Activated naive CD4-positive, alpha-beta T cell treated with anti-CD3 and anti-CD28 coated beads for 36 hours (primary cell): Measurements from ENCODE around the gene AIFM1. TPM values are rescaled to one million over a fixed set of nuclear protein-coding genes. Genes with fewer than 3 reads are reported as not detected.

Source experiments
- CTCF ChIA-PET: fragments of 350-600 bp; sonication (Branson Sonifier 250); formaldehyde crosslinking; loops from one replicate; lab custom pipeline; 2021; ENCODE audit warnings: antibody characterized with exemption; lab: Charles Lee
- DNase-seq: peaks from one replicate; pipeline ENCODE4 v3.0.0-alpha.2; 2020
- H3K27ac Mint-ChIP-seq: one replicate; pipeline ENCODE4 v1.8.0; 2021; ENCODE audit warnings: mild to moderate bottlenecking, mixed read lengths
- H3K27me3 Mint-ChIP-seq: one replicate; pipeline ENCODE4 v1.8.0; 2021; ENCODE audit warnings: low read depth, mixed read lengths
- H3K36me3 Mint-ChIP-seq: one replicate; pipeline ENCODE4 v1.8.0; 2021; ENCODE audit warnings: low read depth, mixed read lengths
- H3K4me1 Mint-ChIP-seq: one replicate; pipeline ENCODE4 v1.8.0; 2021; ENCODE audit warnings: low read depth, mixed read lengths
- H3K4me3 Mint-ChIP-seq: one replicate; pipeline ENCODE4 v1.8.0; 2021; ENCODE audit warnings: mild to moderate bottlenecking, moderate library complexity, mixed read lengths
- H3K9me3 Mint-ChIP-seq: one replicate; pipeline ENCODE4 v1.8.0; 2021; ENCODE audit warnings: mixed read lengths
- intact Hi-C: fragments of 100-400 bp; cut with micrococcal nuclease; formaldehyde crosslinking; loops from one replicate; pipeline ENCODE4 v1.15.1; 2023
- total RNA-seq, 2 experiments: library from RNA; stranded (reverse); gene quantifications; one replicate each; pipeline ENCODE4 v1.2.3, GENCODE V29; 2021

AIFM1 gene
- total RNA-seq, 2 experiments from 2014 or later, result 59.4 to 63.1 TPM

DNA sequence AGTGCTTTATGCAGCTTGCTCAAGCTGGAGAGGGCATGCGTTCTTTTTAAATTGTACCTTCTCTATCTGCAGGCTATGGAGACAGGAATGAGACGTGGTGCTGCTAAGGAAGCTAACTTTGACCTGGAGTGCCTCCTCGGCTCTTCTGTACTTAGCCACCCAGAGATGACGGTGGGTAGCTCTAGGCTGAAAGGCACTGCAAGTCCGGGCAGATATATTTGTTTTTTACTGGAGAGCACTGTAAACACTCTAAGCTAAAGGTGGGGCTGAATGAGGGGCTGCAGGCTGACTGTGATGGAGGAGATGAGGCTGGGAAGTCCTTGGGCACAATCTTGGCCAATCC lies 67.5 kb downstream of the AIFM1 start:
- no peak for DNase-seq
- Mint-ChIP-seq H3K27me3 (no peaks in the 10 kb centered on the region), H3K4me1 (peaks cover 65% of the 10 kb centered on the region), H3K9me3 (no peaks in the 10 kb centered on the region), H3K27ac (peak overlapping the region; percentile 54), H3K36me3 (peaks cover 1% of the 10 kb centered on the region), H3K4me3 (no peak overlapping the region)
- intact Hi-C loops, result loop anchor here (1.0 kb wide), 1 partner anchor 11 kb away; no protein-coding TSS in a partner anchor
- CTCF ChIA-PET, result interaction anchor here (1.0 to 2.9 kb wide), 2 partner anchors 11 to 18 kb away, joined by 4 to 12 read pairs; no protein-coding TSS in a partner anchor

DNA sequence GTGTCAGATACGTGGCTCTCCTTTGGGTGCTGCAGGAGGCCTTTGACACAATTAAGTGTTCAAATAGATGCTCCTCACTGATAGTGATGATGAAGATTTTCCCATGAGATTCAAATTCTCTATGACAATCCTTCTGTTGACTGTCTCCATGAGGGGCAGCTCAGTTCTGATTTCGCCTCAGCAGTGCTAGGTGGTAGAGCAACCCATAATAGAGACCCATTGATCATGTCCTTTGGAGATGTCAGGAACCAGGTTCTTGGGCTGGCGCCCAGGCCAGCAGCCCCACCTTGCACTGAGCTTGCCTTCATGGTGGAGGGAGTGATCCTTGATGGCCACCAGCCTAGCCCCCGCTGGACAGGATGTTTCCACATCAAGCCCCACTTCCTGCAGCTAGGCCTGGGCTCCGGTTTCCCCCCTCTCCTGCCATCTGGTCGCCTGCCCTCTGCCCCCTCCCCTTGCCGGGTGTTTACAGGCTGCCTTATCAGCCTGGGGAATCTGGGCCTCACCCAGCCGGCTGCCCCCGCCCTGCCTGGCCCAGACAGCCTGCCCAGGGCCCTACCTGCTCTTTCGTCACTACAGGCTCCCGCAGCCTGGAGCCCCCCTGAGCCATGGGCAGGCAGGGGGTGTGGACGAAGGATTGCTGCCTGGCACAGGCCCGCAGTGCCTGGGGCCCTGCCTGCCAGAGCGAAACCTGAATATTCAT lies 68.0 kb downstream of the AIFM1 start:
- intact Hi-C loops, result loop anchor here (1.0 kb wide), 1 partner anchor 12 kb away; no protein-coding TSS in a partner anchor
- Mint-ChIP-seq H3K4me1 (peaks cover 66% of the 10 kb centered on the region), H3K27me3 (no peaks in the 10 kb centered on the region), H3K36me3 (peaks cover 1% of the 10 kb centered on the region), H3K9me3 (no peaks in the 10 kb centered on the region), H3K27ac (peak overlapping the region; percentile 54), H3K4me3 (no peak overlapping the region)
- CTCF ChIA-PET, result interaction anchor here (1.0 to 2.9 kb wide), 2 partner anchors 12 to 17 kb away, joined by 4 to 12 read pairs; no protein-coding TSS in a partner anchor
- DNase-seq, result peak; percentile 11

DNA sequence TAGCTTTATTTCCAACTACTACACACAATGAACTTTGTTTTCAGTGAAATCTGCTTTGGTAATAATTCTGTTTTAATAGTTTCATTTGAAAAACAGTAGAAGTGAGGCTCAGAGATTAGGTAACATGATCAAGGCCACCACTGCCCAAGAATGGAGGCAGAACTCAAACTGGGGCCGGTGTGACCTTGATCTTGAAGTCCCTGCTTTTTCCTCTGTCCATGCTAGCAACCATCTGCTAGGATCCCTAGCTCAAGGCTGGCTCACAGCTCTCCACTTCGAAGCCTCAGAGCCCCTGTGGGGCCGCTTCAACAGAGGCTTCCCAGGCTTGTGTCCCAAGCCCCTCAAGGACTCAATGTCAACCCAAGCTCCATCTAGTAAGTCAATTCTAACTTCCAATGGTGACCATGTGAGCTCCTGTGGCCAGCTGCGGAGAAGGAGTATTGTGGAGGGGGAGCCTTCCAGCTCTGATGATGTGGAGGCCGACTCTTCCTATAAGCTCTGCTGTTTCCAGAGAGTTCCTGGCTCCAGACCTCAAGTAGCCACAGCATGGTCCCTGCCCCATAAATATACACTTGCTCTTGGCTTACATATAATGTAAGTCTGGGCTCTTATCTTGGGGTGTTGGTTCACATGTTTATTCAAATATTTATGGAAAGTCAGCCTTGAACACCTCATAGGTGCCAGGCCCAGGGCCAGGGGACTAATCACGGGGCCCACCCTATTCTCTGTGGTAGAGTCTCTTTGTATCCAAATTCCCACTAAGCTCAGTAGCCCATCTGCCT lies 70.2 kb downstream of the AIFM1 start:
- DNase-seq, result no peak
- Mint-ChIP-seq H3K9me3 (no peaks in the 10 kb centered on the region), H3K27ac (peak overlapping the region; percentile 41), H3K36me3 (peaks cover 1% of the 10 kb centered on the region), H3K4me1 (peaks cover 67% of the 10 kb centered on the region), H3K4me3 (no peak overlapping the region), H3K27me3 (no peaks in the 10 kb centered on the region)
- intact Hi-C loops, result no loop called here
- CTCF ChIA-PET, result interaction anchor here (0.6 to 1.0 kb wide), 2 partner anchors 97 to 172 kb away, joined by 3 read pairs; no protein-coding TSS in a partner anchor

DNA sequence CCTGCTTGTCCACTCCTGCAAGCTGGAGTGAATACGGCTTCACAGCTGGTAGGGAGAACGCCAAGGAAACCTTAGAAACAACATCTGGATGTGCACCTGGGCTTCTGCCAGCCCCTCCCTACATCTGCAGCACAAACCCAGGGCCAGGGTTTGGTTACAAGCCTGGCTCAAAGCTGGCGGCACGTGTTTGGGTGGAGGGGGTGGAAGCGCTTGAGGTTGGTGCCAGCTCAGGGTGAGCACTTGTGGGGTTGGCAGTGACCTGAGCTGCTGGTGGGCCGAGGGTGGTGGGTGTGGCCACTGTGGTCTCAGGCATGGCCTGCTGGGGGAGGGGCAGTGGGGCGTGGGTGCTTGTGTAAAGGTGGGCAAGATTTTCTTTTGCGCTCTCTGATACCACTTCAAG lies 70.9 kb downstream of the AIFM1 start:
- CTCF ChIA-PET, result interaction anchor here (0.6 kb wide), 1 partner anchor 172 kb away, joined by 3 read pairs; no protein-coding TSS in a partner anchor
- DNase-seq, result no peak
- peaks cover 1% of the 10 kb centered on the region for H3K36me3 Mint-ChIP-seq
- intact Hi-C loops, result no loop called here
- H3K4me1 Mint-ChIP-seq, result peaks cover 65% of the 10 kb centered on the region
- H3K27ac Mint-ChIP-seq, result no peak overlapping the region
- H3K4me3 Mint-ChIP-seq, result no peak overlapping the region
- H3K27me3 Mint-ChIP-seq, result no peaks in the 10 kb centered on the region
- H3K9me3 Mint-ChIP-seq, result no peaks in the 10 kb centered on the region

DNA sequence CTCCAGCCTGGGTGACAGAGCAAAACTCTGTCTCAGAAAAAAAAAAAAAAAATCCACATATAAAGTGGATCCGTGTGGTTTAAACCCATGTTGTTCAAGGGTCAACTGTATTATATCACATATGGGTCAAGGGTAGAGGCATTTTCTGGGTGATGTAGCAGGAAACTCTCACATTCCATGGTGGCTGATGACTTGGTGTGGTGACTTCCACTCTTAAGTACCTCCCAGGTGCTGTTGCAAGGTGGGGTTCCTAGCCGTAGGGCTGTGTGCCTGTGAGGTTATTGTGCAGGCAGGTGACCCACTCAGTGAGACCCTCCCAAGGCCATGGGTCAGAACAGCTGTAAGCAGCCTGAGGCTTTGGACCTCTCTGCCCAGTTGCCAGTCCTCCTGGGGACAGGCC lies 72.4 kb downstream of the AIFM1 start:
- H3K9me3 Mint-ChIP-seq, result no peaks in the 10 kb centered on the region
- peaks cover 60% of the 10 kb centered on the region for H3K4me1 Mint-ChIP-seq
- DNase-seq, result no peak
- H3K4me3 Mint-ChIP-seq, result no peak overlapping the region
- intact Hi-C loops, result no loop called here
- peaks cover 3% of the 10 kb centered on the region for H3K36me3 Mint-ChIP-seq
- H3K27me3 Mint-ChIP-seq, result no peaks in the 10 kb centered on the region
- no peak overlapping the region for H3K27ac Mint-ChIP-seq
- CTCF ChIA-PET, result no interaction called here

DNA sequence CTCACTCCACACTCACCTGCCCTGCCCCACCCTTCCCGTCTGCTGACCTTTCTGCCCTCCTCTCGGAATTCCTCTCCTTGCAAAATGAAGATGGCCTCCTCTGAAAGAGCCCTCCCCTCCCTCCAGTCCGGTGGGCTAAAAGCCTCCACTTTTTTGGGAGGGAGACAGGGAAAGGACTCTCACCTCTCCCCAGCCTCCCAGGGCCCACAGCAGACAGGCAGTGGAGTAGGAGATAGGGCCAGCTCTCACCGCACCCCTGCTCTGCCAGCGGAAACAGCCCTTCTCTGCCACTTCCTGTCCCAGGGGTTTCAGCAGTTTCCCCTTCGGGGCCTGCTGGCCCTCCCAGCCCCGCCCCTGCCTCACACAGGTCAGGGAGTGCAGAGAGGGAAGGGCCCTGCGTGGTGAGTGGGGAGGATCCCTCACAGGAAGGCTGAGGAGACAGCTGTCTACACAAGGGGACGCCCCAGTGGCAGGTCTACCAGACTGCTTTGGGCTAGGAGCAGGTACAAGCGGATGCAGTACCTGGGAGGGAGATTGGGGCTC lies 73.6 kb downstream of the AIFM1 start:
- H3K36me3 Mint-ChIP-seq, result peaks cover 3% of the 10 kb centered on the region
- H3K27ac Mint-ChIP-seq, result peak overlapping the region; percentile 96
- intact Hi-C loops, result loop anchor here (1.0 kb wide), 4 partner anchors 10 to 81 kb away; no protein-coding TSS in a partner anchor

DNA sequence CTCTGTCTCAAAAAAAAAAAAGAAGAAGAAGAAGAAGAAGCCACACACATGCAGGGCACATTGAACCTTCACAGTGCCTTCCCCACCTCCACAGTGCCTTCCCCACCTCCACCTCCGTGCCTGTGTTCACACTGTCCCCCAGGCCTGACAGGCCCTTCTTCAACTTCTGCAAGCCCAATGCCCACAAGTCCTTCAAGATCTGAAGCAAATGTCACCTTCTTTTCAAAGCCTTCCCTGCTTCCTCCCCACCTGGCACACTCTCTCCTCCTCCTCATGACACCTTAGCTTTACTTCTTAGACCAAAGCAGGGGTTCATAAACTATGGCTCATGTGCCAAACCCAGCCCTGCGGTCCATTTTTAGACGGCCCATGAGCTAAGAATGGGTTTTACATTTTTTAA lies 75.3 kb downstream of the AIFM1 start:
- Mint-ChIP-seq H3K27me3 (no peaks in the 10 kb centered on the region), H3K4me1 (peaks cover 68% of the 10 kb centered on the region), H3K27ac (peak overlapping the region; percentile 59), H3K36me3 (peaks cover 3% of the 10 kb centered on the region), H3K4me3 (peak overlapping the region; percentile 26), H3K9me3 (no peaks in the 10 kb centered on the region)
- no peak for DNase-seq
- intact Hi-C loops, result no loop called here
- CTCF ChIA-PET, result interaction anchor here (0.8 kb wide), 1 partner anchor 10 kb away, joined by 3 read pairs; no protein-coding TSS in a partner anchor

More for the DNA sequence above, 73.6 kb downstream of the AIFM1 start:
- DNase-seq, result peak; percentile 94
- Mint-ChIP-seq H3K4me3 (peak overlapping the region; percentile 80), H3K9me3 (no peaks in the 10 kb centered on the region), H3K4me1 (peaks cover 58% of the 10 kb centered on the region), H3K27me3 (no peaks in the 10 kb centered on the region)
- CTCF ChIA-PET, result interaction anchor here (0.6 to 1.7 kb wide), 5 partner anchors 10 to 84 kb away, joined by 3 to 5 read pairs (median 4); no protein-coding TSS in a partner anchor

DNA sequence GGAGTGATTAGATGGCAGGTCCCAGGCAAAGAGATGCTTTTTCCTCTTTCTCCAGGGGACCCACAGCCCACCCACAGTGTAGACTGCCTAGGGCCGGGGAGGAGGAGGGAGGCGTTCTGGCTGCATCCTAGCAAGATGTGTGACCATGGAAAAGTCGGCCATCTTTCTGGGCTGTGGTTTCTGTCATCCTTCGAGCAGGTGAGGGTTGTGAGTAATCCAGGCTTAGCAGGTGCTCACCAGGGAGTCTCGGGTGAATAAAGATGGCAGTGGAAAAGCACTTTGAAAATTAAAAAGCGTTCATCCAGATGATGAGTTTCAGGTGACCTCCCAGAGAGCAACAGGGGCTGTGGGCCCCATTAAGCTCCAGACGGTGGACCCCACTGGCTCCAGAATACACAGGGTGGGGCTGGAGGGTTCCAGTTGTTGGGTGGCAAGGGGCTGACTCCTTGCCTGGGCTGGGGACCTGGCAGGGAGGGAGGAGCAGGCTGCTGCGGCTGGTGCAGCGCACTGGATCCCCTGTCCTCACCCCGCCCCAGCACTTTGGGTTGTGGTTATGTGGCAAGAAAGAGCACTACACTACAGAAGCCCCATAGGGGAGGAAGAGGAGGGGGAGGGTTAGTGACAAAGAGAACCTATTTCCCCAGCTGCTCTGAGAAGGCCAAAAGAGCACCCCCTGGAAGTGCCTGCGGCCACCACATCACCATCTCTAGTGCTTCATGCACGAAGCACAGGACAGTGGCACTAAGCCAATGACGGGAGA lies 79.0 kb downstream of the AIFM1 start:
- H3K9me3 Mint-ChIP-seq, result no peaks in the 10 kb centered on the region
- no peaks in the 10 kb centered on the region for H3K27me3 Mint-ChIP-seq
- H3K36me3 Mint-ChIP-seq, result peaks cover 1% of the 10 kb centered on the region
- intact Hi-C loops, result loop anchor here (1.0 to 10.0 kb wide), 3 partner anchors 35 to 1938 kb away; partner anchors contain the start of genes SLC25A14 and STK26
- H3K4me3 Mint-ChIP-seq, result peak overlapping the region; percentile 59
- peaks cover 74% of the 10 kb centered on the region for H3K4me1 Mint-ChIP-seq
- peak overlapping the region; percentile 89 for H3K27ac Mint-ChIP-seq
- peak; percentile 76 for DNase-seq
- CTCF ChIA-PET, result interaction anchor here (4.7 kb wide), 1 partner anchor 33 kb away, joined by 25 read pairs; no protein-coding TSS in a partner anchor

DNA sequence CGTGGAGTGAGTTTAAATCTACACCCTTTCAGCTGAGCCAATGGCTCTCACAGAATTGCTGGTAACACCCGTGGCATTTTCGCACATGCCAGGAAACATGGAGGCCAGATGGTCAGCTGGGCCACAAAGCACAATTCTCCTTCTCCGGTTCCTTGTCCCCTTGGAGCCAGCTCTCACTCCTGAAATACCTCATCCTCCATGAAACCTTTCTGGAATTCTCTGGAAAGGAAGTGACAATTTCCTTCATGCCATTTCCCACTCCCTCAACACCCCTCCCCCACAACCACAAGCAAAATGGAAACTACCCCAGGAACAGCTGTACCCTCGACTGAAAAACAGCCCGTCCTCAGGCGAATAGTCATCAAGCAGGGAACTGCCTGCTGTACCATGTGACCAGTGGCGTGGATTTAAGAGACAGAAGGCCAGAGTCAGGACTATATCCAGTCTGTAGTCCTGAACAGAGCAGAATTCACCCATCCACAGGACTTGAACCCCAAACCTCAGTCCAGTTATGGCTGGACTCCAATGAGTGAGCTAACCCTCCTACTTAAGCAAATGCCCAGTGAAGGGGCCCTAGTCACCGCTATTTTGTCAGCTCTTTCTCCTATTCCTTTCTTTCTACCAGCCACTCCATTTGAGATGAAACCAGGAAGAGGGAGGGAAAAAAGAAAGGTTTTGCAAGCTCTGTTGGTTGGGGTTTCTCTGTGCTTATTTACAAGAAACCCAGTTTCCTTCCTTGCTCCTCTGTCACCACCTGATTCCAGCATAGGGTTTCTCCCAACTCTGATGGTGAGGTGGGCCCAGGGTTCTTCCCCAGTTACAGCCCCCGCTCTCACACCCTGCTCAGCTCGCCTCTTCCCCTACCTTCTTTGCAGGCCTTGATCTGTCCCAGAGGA lies 79.8 kb downstream of the AIFM1 start:
- Mint-ChIP-seq H3K9me3 (no peaks in the 10 kb centered on the region), H3K4me1 (peaks cover 76% of the 10 kb centered on the region), H3K4me3 (peak overlapping the region; percentile 59), H3K27ac (peak overlapping the region; percentile 89), H3K27me3 (no peaks in the 10 kb centered on the region), H3K36me3 (peaks cover 1% of the 10 kb centered on the region)
- intact Hi-C loops, result loop anchor here (1.0 to 10.0 kb wide), 3 partner anchors 36 to 1939 kb away; partner anchors contain the start of genes SLC25A14 and STK26
- CTCF ChIA-PET, result interaction anchor here (1.5 to 4.7 kb wide), 2 partner anchors 25 to 34 kb away, joined by 4 to 25 read pairs; no protein-coding TSS in a partner anchor
- DNase-seq, result peak; percentile 32

DNA sequence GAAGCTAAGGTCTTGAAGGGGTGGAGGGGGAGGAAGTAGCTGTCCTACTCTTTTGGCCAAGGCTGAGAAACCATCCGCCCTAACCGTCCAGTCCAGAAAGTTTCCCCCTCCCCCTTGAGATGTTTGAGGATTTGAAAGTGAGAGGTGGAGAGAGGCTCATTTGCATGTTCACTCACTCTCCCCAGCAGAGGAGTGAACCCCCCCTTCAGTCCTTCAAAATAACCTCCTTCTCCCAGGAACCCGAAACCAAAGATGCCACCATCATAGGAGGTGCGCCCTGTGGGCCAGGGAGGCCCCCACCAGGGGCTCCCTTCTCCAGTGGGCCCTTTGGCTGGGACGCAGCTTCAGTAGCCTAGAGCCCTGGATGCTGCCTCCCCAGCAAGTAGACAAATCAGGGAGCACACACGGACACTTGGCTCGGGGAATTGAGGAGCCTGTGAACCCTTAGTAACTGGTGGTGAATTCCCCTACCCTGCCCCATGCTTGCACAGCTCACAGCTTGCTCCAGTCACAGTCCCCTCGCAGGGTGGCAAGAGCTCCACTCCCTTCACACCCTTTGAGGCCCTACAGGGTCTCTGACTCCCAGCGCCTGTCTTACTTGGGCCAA lies 80.9 kb downstream of the AIFM1 start:
- H3K4me1 Mint-ChIP-seq, result peaks cover 73% of the 10 kb centered on the region

More for the DNA sequence above, 80.9 kb downstream of the AIFM1 start:
- H3K4me3 Mint-ChIP-seq, result peak overlapping the region; percentile 38
- CTCF ChIA-PET, result interaction anchor here (0.9 to 4.7 kb wide), 3 partner anchors 24 to 107 kb away, joined by 3 to 25 read pairs (median 4); no protein-coding TSS in a partner anchor
- H3K9me3 Mint-ChIP-seq, result no peaks in the 10 kb centered on the region
- no peaks in the 10 kb centered on the region for H3K27me3 Mint-ChIP-seq
- peak; percentile 47 for DNase-seq
- peak overlapping the region; percentile 89 for H3K27ac Mint-ChIP-seq
- intact Hi-C loops, result loop anchor here (5.0 to 10.0 kb wide), 3 partner anchors 250 to 1940 kb away; partner anchors contain the start of genes ENOX2, SLC25A14 and STK26
- peaks cover 3% of the 10 kb centered on the region for H3K36me3 Mint-ChIP-seq
